Measurements from ENCODE around the gene KCNIP1.

The KCNIP1 gene

DNA sequence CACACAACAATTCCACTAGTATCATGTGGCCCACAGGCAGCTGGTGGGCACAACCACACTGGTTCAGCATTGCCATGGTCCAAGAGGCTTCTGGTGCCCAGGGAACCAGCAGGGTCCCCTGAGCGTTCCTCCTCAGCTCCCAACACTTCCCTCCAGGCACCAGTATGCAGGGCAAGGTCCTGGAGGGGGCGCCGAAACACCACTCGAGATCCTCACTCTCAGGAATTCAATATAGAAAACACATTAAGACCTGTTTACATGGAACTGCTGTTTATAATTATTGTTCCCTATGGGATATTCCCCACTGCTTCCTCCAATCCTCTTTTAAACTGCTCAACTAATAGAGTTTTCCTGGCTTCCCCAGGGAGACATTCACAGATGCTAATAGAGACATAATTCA is 187.8 kb downstream of the KCNIP1 start:
- Mint-ChIP-seq H3K9me3 (no peaks in the 10 kb centered on the region), H3K36me3 (ENCODE audit: low read depth) (no peaks in the 10 kb centered on the region), H3K27ac (no peak overlapping the region), H3K4me1 (ENCODE audit: low read depth) (no peaks in the 10 kb centered on the region), H3K4me3 (no peak overlapping the region), H3K27me3 (ENCODE audit: low read depth) (peaks cover 45% of the 10 kb centered on the region)

GRCh38 chr5:170693701-170694100 is 189.9 kb downstream of the KCNIP1 start:
- no peaks in the 10 kb centered on the region for H3K36me3 Mint-ChIP-seq (ENCODE audit: low read depth)
- peaks cover 46% of the 10 kb centered on the region for H3K27me3 Mint-ChIP-seq (ENCODE audit: low read depth)
- no peaks in the 10 kb centered on the region for H3K4me1 Mint-ChIP-seq (ENCODE audit: low read depth)
- no peaks in the 10 kb centered on the region for H3K9me3 Mint-ChIP-seq
- no peak overlapping the region for H3K27ac Mint-ChIP-seq
- no peak overlapping the region for H3K4me3 Mint-ChIP-seq

GRCh38 chr5:170694911-170695310 is 191.1 kb downstream of the KCNIP1 start:
- Mint-ChIP-seq H3K36me3 (ENCODE audit: low read depth) (no peaks in the 10 kb centered on the region), H3K4me3 (no peak overlapping the region), H3K4me1 (ENCODE audit: low read depth) (no peaks in the 10 kb centered on the region), H3K27me3 (ENCODE audit: low read depth) (peaks cover 38% of the 10 kb centered on the region), H3K9me3 (no peaks in the 10 kb centered on the region), H3K27ac (no peak overlapping the region)

DNA sequence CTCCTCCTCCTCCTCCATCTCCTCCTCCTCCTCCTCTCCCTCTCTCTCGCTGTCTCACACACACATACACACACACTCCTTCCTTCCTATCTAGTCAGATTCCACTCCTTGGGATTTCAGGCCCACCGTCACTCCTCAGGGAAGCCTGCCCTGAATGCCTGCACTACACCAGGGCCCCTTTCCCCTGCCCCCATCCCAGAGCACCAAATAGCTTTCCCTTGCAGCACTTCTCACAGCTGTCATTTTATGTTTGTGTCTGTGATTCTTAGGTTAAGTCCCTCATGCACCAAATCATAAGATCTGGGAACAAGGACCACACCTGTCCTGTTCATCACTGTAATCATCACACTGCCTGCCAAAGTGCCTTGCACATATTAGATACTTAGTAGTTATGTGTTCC is 193.2 kb downstream of the KCNIP1 start:
- no peaks in the 10 kb centered on the region for H3K9me3 Mint-ChIP-seq
- no peaks in the 10 kb centered on the region for H3K4me1 Mint-ChIP-seq (ENCODE audit: low read depth)
- no peak overlapping the region for H3K27ac Mint-ChIP-seq
- peaks cover 30% of the 10 kb centered on the region for H3K27me3 Mint-ChIP-seq (ENCODE audit: low read depth)
- H3K36me3 Mint-ChIP-seq (ENCODE audit: low read depth): no peaks in the 10 kb centered on the region
- no peak overlapping the region for H3K4me3 Mint-ChIP-seq

DNA sequence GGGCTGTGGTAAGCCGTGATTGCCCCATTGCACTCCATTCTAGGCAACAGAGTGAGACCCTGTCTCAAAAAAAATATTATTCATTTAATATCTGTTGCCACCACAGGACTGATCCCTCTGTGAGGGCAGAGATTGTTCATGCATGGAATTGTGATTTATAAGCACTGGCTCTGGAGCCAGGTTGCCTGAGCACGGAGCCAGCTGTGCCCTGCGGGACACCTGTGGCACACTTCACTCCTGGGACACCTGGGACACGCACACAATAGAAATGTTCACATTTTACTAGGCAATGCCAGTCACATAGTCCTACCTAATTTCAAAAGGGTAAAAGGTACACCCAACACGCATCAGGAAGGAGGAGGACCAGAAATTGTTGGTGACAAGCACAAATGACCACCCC is 196.7 kb downstream of the KCNIP1 start:
- no peaks in the 10 kb centered on the region for H3K36me3 Mint-ChIP-seq (ENCODE audit: low read depth)
- no peaks in the 10 kb centered on the region for H3K4me1 Mint-ChIP-seq (ENCODE audit: low read depth)
- no peak overlapping the region for H3K27ac Mint-ChIP-seq
- peaks cover 17% of the 10 kb centered on the region for H3K27me3 Mint-ChIP-seq (ENCODE audit: low read depth)
- H3K4me3 Mint-ChIP-seq: no peak overlapping the region
- no peaks in the 10 kb centered on the region for H3K9me3 Mint-ChIP-seq

- H3K4me3 Mint-ChIP-seq: no peak overlapping the region
- H3K27me3 Mint-ChIP-seq (ENCODE audit: low read depth): peaks cover 18% of the 10 kb centered on the region
- no peaks in the 10 kb centered on the region for H3K4me1 Mint-ChIP-seq (ENCODE audit: low read depth)
- no peaks in the 10 kb centered on the region for H3K36me3 Mint-ChIP-seq (ENCODE audit: low read depth)
- no peak overlapping the region for H3K27ac Mint-ChIP-seq
- H3K9me3 Mint-ChIP-seq: no peaks in the 10 kb centered on the region
These were observed 197.5 kb downstream of the KCNIP1 start for GRCh38 chr5:170701334-170701733.

GRCh38 chr5:170704417-170705192 is 200.8 kb downstream of the KCNIP1 start:
- Mint-ChIP-seq H3K4me3 (no peak overlapping the region), H3K27me3 (ENCODE audit: low read depth) (peaks cover 21% of the 10 kb centered on the region), H3K4me1 (ENCODE audit: low read depth) (no peaks in the 10 kb centered on the region), H3K9me3 (no peaks in the 10 kb centered on the region), H3K36me3 (ENCODE audit: low read depth) (no peaks in the 10 kb centered on the region), H3K27ac (no peak overlapping the region)

DNA sequence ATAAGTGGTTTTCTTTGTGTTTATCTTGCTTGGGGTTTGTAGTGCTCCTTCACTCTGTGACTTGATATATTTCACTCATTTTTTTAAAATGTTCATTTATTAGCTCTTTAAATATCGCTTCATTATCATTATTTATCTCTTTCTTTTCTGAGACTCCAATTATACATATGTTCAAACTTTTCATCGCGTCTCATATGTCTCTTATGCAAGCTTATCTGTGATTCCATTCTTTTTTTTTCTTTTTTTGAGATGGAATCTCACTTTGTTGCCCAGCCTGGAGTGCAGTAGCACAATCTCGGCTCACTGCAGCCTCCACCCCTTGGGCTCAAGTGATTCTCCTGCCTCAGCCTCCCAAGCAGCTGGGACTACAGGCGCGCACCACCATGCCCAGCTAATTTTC is 205.8 kb downstream of the KCNIP1 start:
- Mint-ChIP-seq H3K9me3 (no peaks in the 10 kb centered on the region), H3K27me3 (ENCODE audit: low read depth) (peaks cover 16% of the 10 kb centered on the region), H3K27ac (no peak overlapping the region), H3K4me1 (ENCODE audit: low read depth) (no peaks in the 10 kb centered on the region), H3K4me3 (no peak overlapping the region), H3K36me3 (ENCODE audit: low read depth) (no peaks in the 10 kb centered on the region)

DNA sequence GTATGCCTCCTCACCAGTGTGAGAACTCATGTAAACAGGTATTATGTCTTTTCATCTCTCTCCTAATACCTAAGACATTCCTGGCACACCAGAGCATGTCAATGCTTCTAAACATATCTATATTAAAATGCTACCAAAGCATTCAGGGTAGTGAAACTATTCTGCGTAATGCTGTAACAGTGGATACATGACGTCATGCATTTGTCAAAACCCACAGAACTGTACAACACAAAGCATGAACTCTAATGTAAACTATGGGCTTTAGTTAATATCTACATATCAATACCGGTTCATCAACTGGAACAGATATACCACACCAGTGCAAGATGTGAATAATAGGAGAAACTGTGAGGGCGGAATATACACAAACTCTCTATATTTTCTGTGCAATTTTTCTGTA is 207.5 kb downstream of the KCNIP1 start:
- no peaks in the 10 kb centered on the region for H3K36me3 Mint-ChIP-seq (ENCODE audit: low read depth)
- peaks cover 12% of the 10 kb centered on the region for H3K27me3 Mint-ChIP-seq (ENCODE audit: low read depth)
- H3K4me1 Mint-ChIP-seq (ENCODE audit: low read depth): no peaks in the 10 kb centered on the region
- H3K4me3 Mint-ChIP-seq: no peak overlapping the region
- no peaks in the 10 kb centered on the region for H3K9me3 Mint-ChIP-seq
- H3K27ac Mint-ChIP-seq: no peak overlapping the region

- Mint-ChIP-seq H3K9me3 (no peaks in the 10 kb centered on the region), H3K4me1 (ENCODE audit: low read depth) (no peaks in the 10 kb centered on the region), H3K27me3 (ENCODE audit: low read depth) (peaks cover 7% of the 10 kb centered on the region), H3K27ac (no peak overlapping the region), H3K4me3 (no peak overlapping the region), H3K36me3 (ENCODE audit: low read depth) (no peaks in the 10 kb centered on the region)
These were observed 211.3 kb downstream of the KCNIP1 start for GRCh38 chr5:170715141-170715540.

DNA sequence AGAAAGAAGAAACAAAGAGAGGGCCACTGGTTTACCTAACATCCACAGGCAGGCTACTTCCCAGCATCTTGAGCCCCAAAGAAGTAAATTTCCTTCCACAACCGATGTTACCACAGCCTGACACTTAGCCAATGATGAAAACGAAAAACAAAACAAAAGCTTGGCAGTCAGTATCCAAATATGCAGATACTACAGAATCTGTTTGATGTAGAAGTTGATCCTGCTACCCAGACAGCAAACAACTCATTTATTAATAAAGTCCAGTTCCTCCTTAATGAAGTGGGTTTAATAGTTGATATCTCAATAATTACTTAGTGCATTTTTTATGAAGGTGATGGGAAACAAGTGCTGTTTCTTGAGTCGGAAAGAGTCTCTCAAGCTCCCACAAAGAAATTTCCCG is 212.6 kb downstream of the KCNIP1 start:
- Mint-ChIP-seq H3K4me3 (no peak overlapping the region), H3K27me3 (ENCODE audit: low read depth) (peaks cover 3% of the 10 kb centered on the region), H3K4me1 (ENCODE audit: low read depth) (no peaks in the 10 kb centered on the region), H3K36me3 (ENCODE audit: low read depth) (no peaks in the 10 kb centered on the region), H3K9me3 (no peaks in the 10 kb centered on the region), H3K27ac (no peak overlapping the region)

GRCh38 chr5:170719551-170719950 is 215.7 kb downstream of the KCNIP1 start:
- H3K4me1 Mint-ChIP-seq (ENCODE audit: low read depth): no peaks in the 10 kb centered on the region
- H3K9me3 Mint-ChIP-seq: no peaks in the 10 kb centered on the region
- H3K4me3 Mint-ChIP-seq: no peak overlapping the region
- no peak overlapping the region for H3K27ac Mint-ChIP-seq
- H3K36me3 Mint-ChIP-seq (ENCODE audit: low read depth): no peaks in the 10 kb centered on the region
- peaks cover 3% of the 10 kb centered on the region for H3K27me3 Mint-ChIP-seq (ENCODE audit: low read depth)

DNA sequence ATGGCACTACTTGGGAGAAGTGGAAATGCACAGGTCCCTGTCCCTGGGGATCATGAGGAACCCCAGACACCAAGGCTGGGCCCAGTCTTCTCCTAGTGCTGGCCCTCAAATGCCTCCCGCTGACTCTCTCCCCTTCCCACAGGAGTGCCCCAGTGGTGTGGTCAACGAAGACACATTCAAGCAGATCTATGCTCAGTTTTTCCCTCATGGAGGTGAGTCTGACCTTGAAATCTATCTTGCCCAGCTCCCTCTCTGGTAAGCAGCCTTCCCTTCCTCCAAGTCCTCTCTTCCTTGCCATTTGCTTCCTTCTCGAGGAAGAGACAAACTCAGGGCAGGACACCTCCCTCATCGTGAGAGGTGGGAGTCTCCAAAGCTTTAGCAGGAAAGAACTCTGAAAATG is 216.4 kb downstream of the KCNIP1 start:
- no peaks in the 10 kb centered on the region for H3K36me3 Mint-ChIP-seq (ENCODE audit: low read depth)
- H3K27ac Mint-ChIP-seq: no peak overlapping the region
- no peak overlapping the region for H3K4me3 Mint-ChIP-seq
- peaks cover 3% of the 10 kb centered on the region for H3K27me3 Mint-ChIP-seq (ENCODE audit: low read depth)
- H3K9me3 Mint-ChIP-seq: no peaks in the 10 kb centered on the region
- no peaks in the 10 kb centered on the region for H3K4me1 Mint-ChIP-seq (ENCODE audit: low read depth)

GRCh38 chr5:170720984-170721383 is 217.2 kb downstream of the KCNIP1 start:
- Mint-ChIP-seq H3K27me3 (ENCODE audit: low read depth) (peaks cover 3% of the 10 kb centered on the region), H3K4me3 (no peak overlapping the region), H3K4me1 (ENCODE audit: low read depth) (no peaks in the 10 kb centered on the region), H3K9me3 (no peaks in the 10 kb centered on the region), H3K27ac (no peak overlapping the region), H3K36me3 (ENCODE audit: low read depth) (no peaks in the 10 kb centered on the region)

DNA sequence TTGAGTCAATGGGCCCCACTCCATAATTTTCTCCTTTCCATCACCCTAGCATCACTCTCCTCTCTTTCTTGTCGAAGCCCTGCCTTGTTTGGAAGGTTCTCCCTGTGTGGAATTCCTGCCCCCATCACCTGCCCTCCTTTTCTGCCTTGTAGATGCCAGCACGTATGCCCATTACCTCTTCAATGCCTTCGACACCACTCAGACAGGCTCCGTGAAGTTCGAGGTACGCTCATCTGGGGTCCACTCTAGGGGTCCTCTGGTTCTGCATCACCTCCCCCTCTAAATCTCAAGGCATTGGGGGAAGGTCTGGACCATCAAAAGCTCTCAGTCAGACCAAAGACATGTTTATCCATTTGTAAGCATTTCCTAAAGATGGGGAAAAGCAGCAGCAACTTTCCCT is 217.9 kb downstream of the KCNIP1 start:
- Mint-ChIP-seq H3K4me1 (ENCODE audit: low read depth) (no peaks in the 10 kb centered on the region), H3K27me3 (ENCODE audit: low read depth) (peaks cover under 1% of the 10 kb centered on the region), H3K27ac (no peak overlapping the region), H3K4me3 (no peak overlapping the region), H3K36me3 (ENCODE audit: low read depth) (no peaks in the 10 kb centered on the region), H3K9me3 (no peaks in the 10 kb centered on the region)

GRCh38 chr5:170722316-170722715 is 218.5 kb downstream of the KCNIP1 start:
- Mint-ChIP-seq H3K9me3 (no peaks in the 10 kb centered on the region), H3K27me3 (ENCODE audit: low read depth) (no peaks in the 10 kb centered on the region), H3K4me1 (ENCODE audit: low read depth) (no peaks in the 10 kb centered on the region), H3K4me3 (no peak overlapping the region), H3K36me3 (ENCODE audit: low read depth) (no peaks in the 10 kb centered on the region), H3K27ac (no peak overlapping the region)
